ENCODE measurements around the gene USP43. TPM values are rescaled to one million over a fixed set of nuclear protein-coding genes. Genes with fewer than 3 reads are reported as not detected.
"Not testable (repeated sequence)": the region's sequence is repeated elsewhere in the genome, so short reads cannot be mapped to it uniquely, and the experiment has no call there.

USP43 gene, protein sequence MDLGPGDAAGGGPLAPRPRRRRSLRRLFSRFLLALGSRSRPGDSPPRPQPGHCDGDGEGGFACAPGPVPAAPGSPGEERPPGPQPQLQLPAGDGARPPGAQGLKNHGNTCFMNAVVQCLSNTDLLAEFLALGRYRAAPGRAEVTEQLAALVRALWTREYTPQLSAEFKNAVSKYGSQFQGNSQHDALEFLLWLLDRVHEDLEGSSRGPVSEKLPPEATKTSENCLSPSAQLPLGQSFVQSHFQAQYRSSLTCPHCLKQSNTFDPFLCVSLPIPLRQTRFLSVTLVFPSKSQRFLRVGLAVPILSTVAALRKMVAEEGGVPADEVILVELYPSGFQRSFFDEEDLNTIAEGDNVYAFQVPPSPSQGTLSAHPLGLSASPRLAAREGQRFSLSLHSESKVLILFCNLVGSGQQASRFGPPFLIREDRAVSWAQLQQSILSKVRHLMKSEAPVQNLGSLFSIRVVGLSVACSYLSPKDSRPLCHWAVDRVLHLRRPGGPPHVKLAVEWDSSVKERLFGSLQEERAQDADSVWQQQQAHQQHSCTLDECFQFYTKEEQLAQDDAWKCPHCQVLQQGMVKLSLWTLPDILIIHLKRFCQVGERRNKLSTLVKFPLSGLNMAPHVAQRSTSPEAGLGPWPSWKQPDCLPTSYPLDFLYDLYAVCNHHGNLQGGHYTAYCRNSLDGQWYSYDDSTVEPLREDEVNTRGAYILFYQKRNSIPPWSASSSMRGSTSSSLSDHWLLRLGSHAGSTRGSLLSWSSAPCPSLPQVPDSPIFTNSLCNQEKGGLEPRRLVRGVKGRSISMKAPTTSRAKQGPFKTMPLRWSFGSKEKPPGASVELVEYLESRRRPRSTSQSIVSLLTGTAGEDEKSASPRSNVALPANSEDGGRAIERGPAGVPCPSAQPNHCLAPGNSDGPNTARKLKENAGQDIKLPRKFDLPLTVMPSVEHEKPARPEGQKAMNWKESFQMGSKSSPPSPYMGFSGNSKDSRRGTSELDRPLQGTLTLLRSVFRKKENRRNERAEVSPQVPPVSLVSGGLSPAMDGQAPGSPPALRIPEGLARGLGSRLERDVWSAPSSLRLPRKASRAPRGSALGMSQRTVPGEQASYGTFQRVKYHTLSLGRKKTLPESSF
- total RNA-seq (2014; rRNA removed; shearing (Covaris generic)): 0.27 and 1.7 TPM in 2 replicates

DNA sequence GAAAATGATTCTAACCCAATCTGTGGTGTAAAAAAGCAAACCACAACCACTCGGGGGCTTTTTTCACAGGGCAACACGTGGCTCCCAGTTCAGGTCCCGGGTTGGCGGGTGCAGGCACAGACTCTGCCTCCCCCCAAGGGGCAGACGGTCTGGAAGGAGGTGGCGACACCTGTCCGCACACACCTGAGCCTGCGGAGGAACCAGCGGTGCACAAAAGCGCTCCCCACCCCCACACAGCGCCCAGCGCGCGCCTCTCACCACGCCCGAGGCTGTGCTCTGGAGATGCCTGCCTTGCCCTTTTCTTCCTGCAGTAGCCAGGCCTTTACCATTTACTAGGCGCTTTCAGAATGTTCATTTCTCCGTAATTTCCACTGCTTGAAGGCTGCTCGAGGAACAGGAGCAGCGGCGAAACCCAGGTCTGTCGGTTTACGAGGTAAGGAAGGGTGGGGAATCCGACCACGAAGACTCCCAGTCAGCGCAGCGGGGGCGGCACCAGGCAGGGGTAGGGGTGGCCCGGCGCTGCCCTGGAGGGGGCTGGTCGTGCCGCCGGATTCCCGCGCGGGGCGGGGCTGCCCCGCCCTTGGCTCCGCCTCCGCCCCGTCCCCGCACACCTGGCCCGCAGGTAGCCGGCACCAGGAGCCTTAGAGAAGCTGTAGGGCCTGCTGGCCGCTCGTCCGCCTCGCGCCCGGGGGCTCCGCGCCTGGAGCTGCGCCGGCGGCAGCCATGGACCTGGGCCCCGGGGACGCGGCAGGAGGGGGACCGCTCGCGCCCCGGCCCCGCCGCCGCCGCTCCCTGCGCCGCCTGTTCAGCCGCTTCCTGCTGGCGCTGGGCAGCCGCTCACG is at the start of gene USP43:
Gene USP43, plus strand, starts transcription at position 608 of the 842 bp plus-strand sequence. Its CDS starts 116 bp downstream, at position 724.
- peak; percentile 54 for DNase-seq (ENCODE audit: low read depth)

- not testable (repeated sequence) for DNase-seq (ENCODE audit: low read depth)
Measured at GRCh38 chr17:9597638-9598037, 47.7 kb upstream of the USP43 start.

DNA sequence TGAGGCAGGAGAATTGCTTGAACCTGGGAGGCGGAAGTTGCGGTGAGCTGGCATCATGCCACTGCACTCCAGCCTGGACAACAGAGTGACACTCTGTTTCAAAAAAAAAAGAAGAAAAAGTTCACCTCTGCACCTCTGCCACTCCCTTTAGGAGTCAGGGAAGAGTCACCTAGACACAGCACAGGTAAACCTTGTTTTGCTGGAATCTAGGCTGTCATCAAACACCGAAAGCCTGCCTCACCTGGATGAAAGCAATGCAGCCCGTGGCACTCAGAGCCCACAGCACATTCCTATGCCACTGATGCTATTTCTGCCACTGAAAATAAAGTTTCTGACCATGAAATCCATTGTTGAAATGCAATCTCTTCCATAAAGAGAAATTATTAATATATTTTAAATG is 46.7 kb upstream of the USP43 start:
- no peak for DNase-seq (ENCODE audit: low read depth)

- DNase-seq (ENCODE audit: low read depth): not testable (repeated sequence)
Measured at GRCh38 chr17:9604583-9604982, 40.7 kb upstream of the USP43 start.

DNA sequence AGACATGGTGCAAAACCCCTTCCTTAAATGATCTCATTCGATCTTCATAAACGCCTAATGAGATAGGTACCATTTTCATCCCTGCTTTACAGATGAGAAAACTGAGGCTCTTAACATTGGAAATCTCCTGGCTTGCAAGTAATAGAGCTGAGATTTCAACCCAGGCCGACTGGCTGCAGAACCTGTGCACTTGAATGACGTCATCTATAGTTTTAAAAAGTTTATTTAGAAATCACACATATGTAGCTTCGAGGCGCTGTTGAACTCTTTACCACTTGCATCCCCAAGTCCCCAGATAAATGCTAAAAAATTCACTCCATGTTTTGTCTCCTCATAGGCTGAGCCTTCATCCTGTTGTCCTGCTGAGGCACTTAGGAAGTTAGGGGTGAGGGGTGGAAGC is 38.9 kb upstream of the USP43 start:
- no peak for DNase-seq (ENCODE audit: low read depth)

DNA sequence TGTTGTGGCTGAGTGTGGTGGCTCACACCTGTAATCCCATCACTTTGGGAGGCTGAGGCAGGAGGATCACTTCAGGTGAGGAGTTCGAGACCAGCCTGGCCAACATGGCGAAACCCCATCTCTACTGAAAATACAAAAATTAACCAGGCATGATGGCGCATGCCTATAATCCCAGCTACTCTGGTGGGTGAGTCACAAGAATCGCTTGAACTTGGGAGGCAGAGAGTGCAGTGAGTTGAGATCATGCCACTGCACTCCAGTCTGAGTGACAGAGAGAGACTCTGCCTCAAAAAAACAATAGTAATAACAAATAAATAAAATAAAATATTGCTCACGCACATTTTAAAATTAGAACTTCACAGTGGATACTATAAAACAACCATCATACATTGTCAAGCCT is 38.3 kb upstream of the USP43 start:
- not testable (repeated sequence) for DNase-seq (ENCODE audit: low read depth)

DNA sequence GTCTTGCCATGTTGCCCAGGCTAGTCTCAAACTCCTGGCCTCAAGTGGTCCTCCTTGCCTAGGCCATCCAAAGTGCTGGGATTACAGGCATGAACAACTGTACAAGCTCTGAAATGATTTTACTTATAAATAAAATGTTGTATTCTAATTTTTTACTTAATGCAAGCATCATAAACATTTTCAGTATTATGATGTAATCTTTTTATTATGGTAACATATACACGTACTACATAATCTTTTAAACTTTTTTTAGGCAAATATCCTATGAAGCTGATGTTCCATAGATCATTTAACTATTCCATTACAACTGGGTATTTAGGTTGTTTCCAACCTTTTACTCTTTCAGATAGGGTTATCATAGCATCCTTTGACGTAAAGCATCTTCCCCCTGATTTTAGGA is 33.8 kb upstream of the USP43 start:
- DNase-seq (ENCODE audit: low read depth): no peak

DNA sequence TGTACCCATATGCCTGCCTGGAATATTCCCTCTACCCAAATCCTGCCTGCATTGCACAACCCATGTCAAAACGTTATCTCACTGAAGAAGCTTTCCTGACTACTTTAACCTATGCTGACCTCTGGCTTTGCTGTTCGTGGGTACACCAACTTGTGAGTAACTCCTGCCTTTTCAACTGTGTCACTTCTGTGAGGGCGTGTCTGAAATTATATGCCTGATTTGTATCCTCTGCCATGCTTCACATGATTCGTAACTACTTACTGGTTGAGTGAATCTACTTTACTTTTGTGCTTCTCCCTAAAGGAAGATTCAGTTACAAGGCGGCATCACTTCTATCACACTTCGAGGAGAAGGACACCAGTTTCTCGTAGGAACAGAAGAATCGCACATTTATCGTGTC is 33.3 kb upstream of the USP43 start:
- DNase-seq (ENCODE audit: low read depth): no peak

DNA sequence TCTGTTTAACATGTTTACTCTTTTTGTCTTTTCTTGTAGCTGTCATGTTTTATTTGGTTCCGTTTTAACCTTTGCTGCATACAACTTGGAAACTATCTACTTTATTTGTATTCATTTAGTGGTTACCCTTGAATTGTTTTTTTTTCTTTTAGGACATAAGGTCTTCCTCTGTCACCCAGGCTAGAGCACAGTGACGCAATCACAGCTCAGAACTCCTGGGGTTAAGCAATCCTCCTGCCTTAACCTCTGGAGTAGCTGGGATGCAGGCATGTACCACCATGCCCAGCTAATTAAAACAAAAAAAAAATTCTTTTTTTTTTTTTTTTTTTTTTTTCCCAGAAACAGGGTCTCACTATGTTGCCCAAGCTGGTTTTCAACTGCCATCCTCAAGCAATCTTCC is 29.8 kb upstream of the USP43 start:
- DNase-seq (ENCODE audit: low read depth): no peak

- DNase-seq (ENCODE audit: low read depth): no peak
Measured at GRCh38 chr17:9622961-9623360, 22.4 kb upstream of the USP43 start.

- no peak for DNase-seq (ENCODE audit: low read depth)
Measured at GRCh38 chr17:9628509-9628908, 16.8 kb upstream of the USP43 start.

- DNase-seq (ENCODE audit: low read depth): no peak
Measured at GRCh38 chr17:9632741-9633140, 12.6 kb upstream of the USP43 start.

GRCh38 chr17:9635340-9635739 is 10.0 kb upstream of the USP43 start:
- DNase-seq (ENCODE audit: low read depth): no peak

- DNase-seq (ENCODE audit: low read depth): no peak
Measured at GRCh38 chr17:9636501-9636900, 8.8 kb upstream of the USP43 start.

GRCh38 chr17:9640388-9640787 is 4.9 kb upstream of the USP43 start:
- not testable (repeated sequence) for DNase-seq (ENCODE audit: low read depth)

DNA sequence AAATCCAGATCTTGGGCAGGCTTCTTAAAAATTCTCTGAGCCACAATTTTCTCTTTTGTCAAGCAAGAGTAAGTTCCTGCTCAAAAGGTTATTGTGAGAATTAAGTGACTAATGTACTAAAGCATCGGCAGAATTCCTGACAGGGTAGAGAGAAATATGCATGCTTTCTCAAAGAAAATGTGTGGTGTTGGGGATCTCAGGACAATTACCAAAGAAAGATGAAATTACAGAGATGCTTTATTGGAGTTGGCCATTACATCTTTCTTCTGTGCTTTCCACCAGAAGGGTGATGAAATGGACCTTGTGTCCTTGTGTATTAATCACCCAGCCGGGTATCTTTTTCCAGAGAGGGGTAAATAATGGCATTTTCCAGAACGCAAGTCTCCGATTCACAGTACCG is 1.7 kb upstream of the USP43 start:
- DNase-seq (ENCODE audit: low read depth): no peak

DNA sequence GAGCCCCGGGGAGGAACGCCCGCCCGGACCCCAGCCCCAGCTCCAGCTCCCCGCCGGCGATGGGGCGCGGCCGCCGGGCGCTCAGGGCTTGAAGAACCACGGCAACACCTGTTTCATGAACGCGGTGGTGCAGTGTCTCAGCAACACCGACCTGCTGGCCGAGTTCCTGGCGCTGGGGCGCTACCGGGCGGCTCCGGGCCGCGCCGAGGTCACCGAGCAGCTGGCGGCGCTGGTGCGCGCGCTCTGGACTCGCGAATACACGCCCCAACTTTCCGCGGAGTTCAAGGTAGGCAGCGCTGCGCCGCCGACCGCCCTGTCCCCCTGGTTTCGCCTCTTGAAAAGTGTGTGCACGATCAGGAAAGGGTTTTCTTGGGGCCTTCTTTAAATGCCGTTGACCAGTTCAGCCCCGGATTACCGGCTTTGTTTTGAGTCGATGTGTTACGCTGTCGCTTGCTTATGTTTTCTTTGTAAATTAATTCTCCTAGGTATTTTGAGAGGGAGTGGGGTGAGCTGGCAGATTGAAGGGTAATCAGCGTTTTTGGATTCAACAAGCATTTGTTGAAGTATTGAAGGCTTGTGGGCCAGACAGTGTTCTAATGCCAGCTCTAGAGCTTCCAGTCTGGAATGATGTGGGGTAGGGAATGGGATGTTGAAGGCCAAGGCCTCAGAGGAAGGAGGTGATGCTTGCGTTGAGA is 681 bp downstream of the USP43 start:
- DNase-seq (ENCODE audit: low read depth): peak; percentile 25

- DNase-seq (ENCODE audit: low read depth): no peak
Measured at GRCh38 chr17:9646546-9646885, 1.2 kb downstream of the USP43 start.

- DNase-seq (ENCODE audit: low read depth): no peak
Measured at GRCh38 chr17:9647014-9647413, 1.7 kb downstream of the USP43 start.

GRCh38 chr17:9648521-9649110 is 3.3 kb downstream of the USP43 start:
- peak; percentile 32 for DNase-seq (ENCODE audit: low read depth)

All from M059J (cell line).